ENCODE results near the gene SMCO3. TPM values are rescaled to one million over a fixed set of nuclear protein-coding genes. Genes with fewer than 3 reads are reported as not detected.
A peak's percentile ranks its signal among the peaks of the same experiment; 100 is the strongest.

The SMCO3 gene
- total RNA-seq, 2 donors from 2014 or later, result 0.33 to 0.43 TPM

GRCh38 chr12:14850929-14851663 lies 37.1 kb upstream of the SMCO3 start:
- no peaks in the 10 kb centered on the region for H3K9me3 ChIP-seq
- H3K27ac ChIP-seq, result no peak overlapping the region
- DNase-seq (ENCODE audit: low spot score), result no peak
- TF ChIP-seq, protein P1, sequence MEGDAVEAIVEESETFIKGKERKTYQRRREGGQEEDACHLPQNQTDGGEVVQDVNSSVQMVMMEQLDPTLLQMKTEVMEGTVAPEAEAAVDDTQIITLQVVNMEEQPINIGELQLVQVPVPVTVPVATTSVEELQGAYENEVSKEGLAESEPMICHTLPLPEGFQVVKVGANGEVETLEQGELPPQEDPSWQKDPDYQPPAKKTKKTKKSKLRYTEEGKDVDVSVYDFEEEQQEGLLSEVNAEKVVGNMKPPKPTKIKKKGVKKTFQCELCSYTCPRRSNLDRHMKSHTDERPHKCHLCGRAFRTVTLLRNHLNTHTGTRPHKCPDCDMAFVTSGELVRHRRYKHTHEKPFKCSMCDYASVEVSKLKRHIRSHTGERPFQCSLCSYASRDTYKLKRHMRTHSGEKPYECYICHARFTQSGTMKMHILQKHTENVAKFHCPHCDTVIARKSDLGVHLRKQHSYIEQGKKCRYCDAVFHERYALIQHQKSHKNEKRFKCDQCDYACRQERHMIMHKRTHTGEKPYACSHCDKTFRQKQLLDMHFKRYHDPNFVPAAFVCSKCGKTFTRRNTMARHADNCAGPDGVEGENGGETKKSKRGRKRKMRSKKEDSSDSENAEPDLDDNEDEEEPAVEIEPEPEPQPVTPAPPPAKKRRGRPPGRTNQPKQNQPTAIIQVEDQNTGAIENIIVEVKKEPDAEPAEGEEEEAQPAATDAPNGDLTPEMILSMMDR (IDR thresholded peaks at IDR 0.05), result no peak
- H3K4me1 ChIP-seq, result peaks cover 0 to 26% of the 10 kb centered on the region in 2 donors
- H3K27me3 ChIP-seq, result no peaks in the 10 kb centered on the region
- H3K36me3 ChIP-seq, result no peaks in the 10 kb centered on the region
- H3K4me3 ChIP-seq, result no peak overlapping the region

GRCh38 chr12:14849661-14850060 lies 35.7 kb upstream of the SMCO3 start:
- peak overlapping the region; percentile 54 to 56 for H3K27ac ChIP-seq
- no peaks in the 10 kb centered on the region for H3K27me3 ChIP-seq
- H3K4me3 ChIP-seq, result no peak overlapping the region
- H3K9me3 ChIP-seq, result no peaks in the 10 kb centered on the region
- no peak for DNase-seq (ENCODE audit: low spot score)
- H3K4me1 ChIP-seq, result peaks cover 0 to 33% of the 10 kb centered on the region in 2 donors
- no peaks in the 10 kb centered on the region for H3K36me3 ChIP-seq
- TF ChIP-seq, protein P1 (IDR thresholded peaks at IDR 0.05), result no peak

DNA sequence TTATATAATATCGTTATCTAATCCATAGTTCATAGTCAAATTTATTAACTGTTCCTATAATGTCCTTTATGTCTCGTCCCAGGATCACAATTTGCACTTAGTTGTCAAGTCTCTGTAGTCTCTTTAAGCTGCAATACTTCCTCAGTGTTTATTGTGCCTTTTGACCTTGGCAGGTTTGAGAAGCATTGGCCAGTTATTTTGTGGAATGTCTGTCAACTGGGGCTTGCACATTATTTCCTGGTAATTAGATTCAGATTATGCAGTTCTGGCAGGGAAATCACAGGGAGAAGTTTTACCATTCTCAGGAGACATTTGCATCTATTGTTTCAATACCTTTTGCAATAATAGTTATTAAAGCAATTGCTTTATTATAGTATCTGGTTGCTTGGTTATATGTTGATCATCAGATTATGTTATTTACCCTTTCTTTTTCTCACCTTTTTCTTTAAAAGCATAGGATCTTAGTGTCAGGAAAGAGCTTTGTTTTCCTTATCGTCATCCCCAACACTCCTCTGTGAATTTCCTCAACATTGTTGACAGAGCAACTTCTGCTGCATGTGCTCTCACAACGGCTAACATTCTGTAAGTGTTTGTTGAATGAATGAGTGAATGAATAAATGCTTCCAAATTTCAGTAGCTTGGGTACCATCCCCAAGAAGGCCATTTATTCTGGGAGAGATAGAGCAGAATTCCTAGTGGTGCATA lies 33.0 kb upstream of the SMCO3 start:
- H3K27me3 ChIP-seq, result no peaks in the 10 kb centered on the region
- H3K27ac ChIP-seq, result peak overlapping the region; percentile 43 to 51
- H3K4me3 ChIP-seq, result no peak overlapping the region
- TF ChIP-seq, protein P1 (IDR thresholded peaks at IDR 0.05), result no peak
- DNase-seq (ENCODE audit: low spot score), result no peak
- peaks cover 0 to 50% of the 10 kb centered on the region in 2 donors for H3K4me1 ChIP-seq
- no peaks in the 10 kb centered on the region for H3K36me3 ChIP-seq
- no peaks in the 10 kb centered on the region for H3K9me3 ChIP-seq

- Histone ChIP-seq H3K27me3 (no peaks in the 10 kb centered on the region), H3K9me3 (no peaks in the 10 kb centered on the region), H3K36me3 (no peaks in the 10 kb centered on the region), H3K4me3 (no peak overlapping the region), H3K27ac (peak overlapping the region; percentile 43 to 51), H3K4me1 (peaks cover 0 to 59% of the 10 kb centered on the region in 2 donors)
- TF ChIP-seq, protein P1 (IDR thresholded peaks at IDR 0.05), result no peak
- DNase-seq (ENCODE audit: low spot score), result no peak
Observed at GRCh38 chr12:14846042-14846587, 32.1 kb upstream of the SMCO3 start.

GRCh38 chr12:14845350-14845750 lies 31.4 kb upstream of the SMCO3 start:
- peak; percentile 70 for DNase-seq (ENCODE audit: low spot score)
- Histone ChIP-seq H3K36me3 (no peaks in the 10 kb centered on the region), H3K27ac (peak overlapping the region; percentile 43 to 51), H3K27me3 (no peaks in the 10 kb centered on the region), H3K9me3 (no peaks in the 10 kb centered on the region), H3K4me3 (no peak overlapping the region), H3K4me1 (peaks cover 0 to 67% of the 10 kb centered on the region in 2 donors)
- TF ChIP-seq, protein P1 (IDR thresholded peaks at IDR 0.05), result peak in 1 of 2 donors; percentile 83

Data from right atrium auricular region (tissue), 2 donors.